OCI-LY1 (cell line): ENCODE results near the gene ADAMTSL2.

Source experiments
- H2AFZ ChIP-seq: fragments of 200-600 bp; sonication (generic), shearing (Covaris generic); 2 replicates; pipeline ENCODE4 v1.6.0; 2014; ENCODE audit warnings: antibody characterized with exemption, mild to moderate bottlenecking, low read length
- H3F3A ChIP-seq: fragments of 200-600 bp; sonication (generic), shearing (Covaris generic); 2 replicates; pipeline ENCODE4 v1.6.0; 2014; ENCODE audit warnings: mild to moderate bottlenecking, antibody characterized with exemption, low read length, moderate library complexity; ENCODE audit not compliant: insufficient read depth
- H3K27ac ChIP-seq: fragments of 200-600 bp; sonication (generic); 2 replicates; pipeline ENCODE4 v1.5.1; 2014; ENCODE audit warnings: low read length, mixed run types, mild to moderate bottlenecking, low read depth; ENCODE audit not compliant: poor library complexity, severe bottlenecking
- H3K27me3 ChIP-seq: fragments of 200-600 bp; sonication (generic); 2 replicates; pipeline ENCODE4 v1.6.0; 2014; ENCODE audit warnings: antibody characterized with exemption, mild to moderate bottlenecking, low read length, moderate library complexity; ENCODE audit not compliant: insufficient read depth
- H3K36me3 ChIP-seq: fragments of 200-600 bp; sonication (generic); 2 replicates; pipeline ENCODE4 v1.6.1; 2014; ENCODE audit warnings: mild to moderate bottlenecking, antibody characterized with exemption, low read length, moderate library complexity, mixed read lengths; ENCODE audit not compliant: insufficient read depth
- H3K4me1 ChIP-seq: fragments of 200-600 bp; sonication (generic); 2 replicates; pipeline ENCODE4 v1.5.1; 2014; ENCODE audit warnings: mild to moderate bottlenecking, low read length, moderate library complexity; ENCODE audit not compliant: insufficient read depth, severe bottlenecking
- H3K4me2 ChIP-seq: fragments of 200-600 bp; sonication (generic), shearing (Covaris generic); 2 replicates; pipeline ENCODE4 v1.6.1; 2014; ENCODE audit warnings: low read length
- H3K4me3 ChIP-seq: fragments of 200-600 bp; sonication (generic); 2 replicates; pipeline ENCODE4 v1.5.1; 2014; ENCODE audit warnings: low read length, low read depth, mild to moderate bottlenecking, mixed read lengths; ENCODE audit not compliant: poor library complexity, severe bottlenecking
- H3K79me2 ChIP-seq: fragments of 200-600 bp; shearing (Covaris generic); 2 replicates; pipeline ENCODE4 v1.6.1; 2016; ENCODE audit warnings: mixed run types, low read length, mixed read lengths; ENCODE audit not compliant: insufficient read depth
- H3K9ac ChIP-seq: fragments of 200-600 bp; sonication (generic), shearing (Covaris generic); 2 replicates; pipeline ENCODE4 v1.6.1; 2014; ENCODE audit warnings: mild to moderate bottlenecking, low read length, mixed read lengths
- H3K9me2 ChIP-seq: fragments of 200-600 bp; sonication (generic), shearing (Covaris generic); 2 replicates; pipeline ENCODE4 v1.6.1; 2014; ENCODE audit warnings: low read depth, mild to moderate bottlenecking, low read length, mixed read lengths
- H3K9me3 ChIP-seq: fragments of 200-600 bp; shearing (Covaris generic); 2 replicates; pipeline ENCODE4 v1.6.1; 2014; ENCODE audit warnings: low read length, mixed read lengths
- H4K20me1 ChIP-seq: fragments of 200-600 bp; sonication (generic), shearing (Covaris generic); 2 replicates; pipeline ENCODE4 v1.6.0; 2016; ENCODE audit warnings: mild to moderate bottlenecking, low read length; ENCODE audit not compliant: insufficient read depth
- CTCF ChIP-seq: fragments of 200-600 bp; sonication (generic), shearing (Covaris generic); IDR thresholded peaks from 2 replicates; pipeline ENCODE4 v1.5.1; 2017; ENCODE audit warnings: mild to moderate bottlenecking, antibody characterized with exemption, low read length, moderate library complexity, mixed read lengths
- EZH2 ChIP-seq: fragments of 200-600 bp; sonication (generic), shearing (Covaris generic); IDR thresholded peaks from 2 replicates; pipeline ENCODE4 v1.8.0; 2017; ENCODE audit warnings: borderline replicate concordance, mixed run types, mild to moderate bottlenecking, antibody characterized with exemption, low read length, moderate library complexity, mixed read lengths

The ADAMTSL2 gene

GRCh38 chr9:133582501-133583045 lies 48.1 kb downstream of the ADAMTSL2 start:
- no peaks in the 10 kb centered on the region for H3K36me3 ChIP-seq
- H3F3A ChIP-seq = no peaks in the 10 kb centered on the region
- TF ChIP-seq EZH2 = no peak
- no peak for TF ChIP-seq CTCF
- no peaks in the 10 kb centered on the region for H3K4me1 ChIP-seq
- H4K20me1 ChIP-seq = no peaks in the 10 kb centered on the region
- H3K27ac ChIP-seq = no peak overlapping the region
- no peaks in the 10 kb centered on the region for H3K9me3 ChIP-seq
- H2AFZ ChIP-seq = no peak overlapping the region
- H3K9ac ChIP-seq = no peak overlapping the region
- H3K27me3 ChIP-seq = 0 out of 2 replicates have a peak, but pooled peaks cover 8% of the 10 kb centered on the region
- no peak overlapping the region for H3K4me3 ChIP-seq
- H3K79me2 ChIP-seq = no peaks in the 10 kb centered on the region
- H3K9me2 ChIP-seq = no peaks in the 10 kb centered on the region
- no peak overlapping the region for H3K4me2 ChIP-seq

- no peaks in the 10 kb centered on the region for H3K79me2 ChIP-seq
- no peak overlapping the region for H3K4me3 ChIP-seq
- H3F3A ChIP-seq = no peaks in the 10 kb centered on the region
- H3K36me3 ChIP-seq = no peaks in the 10 kb centered on the region
- H3K4me2 ChIP-seq = no peak overlapping the region
- no peak overlapping the region for H3K27ac ChIP-seq
- H3K9me2 ChIP-seq = no peaks in the 10 kb centered on the region
- H3K9ac ChIP-seq = no peak overlapping the region
- no peaks in the 10 kb centered on the region for H3K4me1 ChIP-seq
- no peak overlapping the region for H2AFZ ChIP-seq
- TF ChIP-seq EZH2 = no peak
- TF ChIP-seq CTCF = no peak
- 0 out of 2 replicates have a peak, but pooled peaks cover 8% of the 10 kb centered on the region for H3K27me3 ChIP-seq
- no peaks in the 10 kb centered on the region for H4K20me1 ChIP-seq
- no peaks in the 10 kb centered on the region for H3K9me3 ChIP-seq
Measured at GRCh38 chr9:133583111-133583510, 48.6 kb downstream of the ADAMTSL2 start.

- Histone ChIP-seq H3K27ac (no peak overlapping the region), H3K27me3 (0 out of 2 replicates have a peak, but pooled peaks cover 8% of the 10 kb centered on the region), H3K4me2 (no peak overlapping the region), H3K9me2 (no peaks in the 10 kb centered on the region), H3K9ac (no peak overlapping the region), H3K4me3 (no peak overlapping the region), H3K4me1 (no peaks in the 10 kb centered on the region), H3F3A (no peaks in the 10 kb centered on the region), H2AFZ (no peak overlapping the region), H3K79me2 (no peaks in the 10 kb centered on the region), H4K20me1 (no peaks in the 10 kb centered on the region), H3K9me3 (no peaks in the 10 kb centered on the region), H3K36me3 (no peaks in the 10 kb centered on the region)
- TF ChIP-seq EZH2 (no peak), CTCF (no peak)
Measured at GRCh38 chr9:133583586-133583985, 49.1 kb downstream of the ADAMTSL2 start.
